ENCODE data around the gene SKIC3. TPM values are rescaled to one million over a fixed set of nuclear protein-coding genes. Genes with fewer than 3 reads are reported as not detected.
A peak's percentile ranks its signal among the peaks of the same experiment; 100 is the strongest.

SKIC3 gene
- polyA plus RNA-seq, 2 of the 4 experiments (the other 2 are of a cell fraction): 34.0 to 91.3 TPM

DNA sequence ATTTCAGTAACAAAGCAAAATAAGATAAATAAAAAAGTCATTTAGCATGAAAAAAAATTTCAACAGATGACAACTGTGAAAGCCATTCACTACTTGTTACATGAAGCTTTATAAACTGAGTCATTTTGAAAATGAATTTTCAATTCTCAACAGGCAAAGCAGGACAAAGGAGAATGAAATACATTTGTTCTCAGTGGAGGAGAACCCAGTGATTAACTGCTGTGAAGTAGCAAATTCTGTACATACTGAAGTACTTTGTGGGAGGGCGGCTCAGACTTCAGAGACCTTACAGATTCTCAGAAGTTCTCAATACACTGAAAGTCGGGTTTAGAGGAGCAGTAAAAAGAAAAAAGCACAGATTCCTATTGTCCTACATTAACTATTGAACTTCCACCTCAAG, 21.7 kb downstream of the SKIC3 start:
- peaks cover 5% of the 10 kb centered on the region; the same call in 1 of the 3 replicates for H3K4me1 ChIP-seq
- TF ChIP-seq PHF8 (IDR thresholded peaks at IDR 0.05; ENCODE audit: borderline replicate concordance, low read depth) (no peak), CBX8 (IDR thresholded peaks at IDR 0.05) (no peak), TP53 (CRISPR knock-in tag; IDR thresholded peaks at IDR 0.05) (no peak), BHLHE40 (IDR thresholded peaks at IDR 0.05; ENCODE audit: low read depth, low read length) (no peak), GATA3 (IDR thresholded peaks at IDR 0.05; ENCODE audit: borderline replicate concordance) (no peak)
- TF ChIP-seq, protein P1, sequence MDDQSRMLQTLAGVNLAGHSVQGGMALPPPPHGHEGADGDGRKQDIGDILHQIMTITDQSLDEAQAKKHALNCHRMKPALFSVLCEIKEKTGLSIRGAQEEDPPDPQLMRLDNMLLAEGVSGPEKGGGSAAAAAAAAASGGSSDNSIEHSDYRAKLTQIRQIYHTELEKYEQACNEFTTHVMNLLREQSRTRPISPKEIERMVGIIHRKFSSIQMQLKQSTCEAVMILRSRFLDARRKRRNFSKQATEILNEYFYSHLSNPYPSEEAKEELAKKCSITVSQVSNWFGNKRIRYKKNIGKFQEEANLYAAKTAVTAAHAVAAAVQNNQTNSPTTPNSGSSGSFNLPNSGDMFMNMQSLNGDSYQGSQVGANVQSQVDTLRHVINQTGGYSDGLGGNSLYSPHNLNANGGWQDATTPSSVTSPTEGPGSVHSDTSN (IDR thresholded peaks at IDR 0.05): no peak
- H3K4me2 ChIP-seq: no peak overlapping the region
- H3K4me3 ChIP-seq: no peak overlapping the region
- no peak for FAIRE-seq
- DNase-seq (ENCODE audit: low read depth in 1 of 2, low spot score in 1 of 2): no peak
- whole genome bisulfite sequencing (ENCODE audit: missing lambda C conversion rate): 85% methylated on average over 2 of the region's 2 CpGs
- ChIA-PET CTCF (no interaction called here), POLR2A (no interaction called here)
- no peak for ATAC-seq
- no peak overlapping the region for H3K27ac ChIP-seq
- H3K9me3 ChIP-seq: no peaks in the 10 kb centered on the region

DNA sequence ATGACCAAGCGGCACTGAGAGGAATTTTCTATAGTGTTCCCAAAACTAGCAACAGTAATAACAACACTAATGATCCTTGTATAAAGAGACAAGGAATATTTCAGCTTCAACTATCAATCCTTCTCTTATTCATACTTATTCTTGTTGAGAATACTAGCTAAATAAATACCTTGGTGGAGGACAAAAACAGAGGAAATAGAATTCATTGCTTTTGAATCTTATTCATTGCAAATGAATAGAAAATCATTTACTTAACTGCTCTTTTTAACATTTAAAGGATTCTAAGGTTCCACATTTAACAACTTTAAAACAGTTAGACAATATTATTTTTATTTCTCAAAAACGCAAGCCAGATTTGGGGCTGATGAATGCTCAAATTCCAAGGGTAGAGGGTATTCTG, 22.4 kb downstream of the SKIC3 start:
- Histone ChIP-seq H3K4me2 (no peak overlapping the region), H3K27ac (no peak overlapping the region), H3K4me3 (no peak overlapping the region), H3K9me3 (no peaks in the 10 kb centered on the region), H3K4me1 (peaks cover 5% of the 10 kb centered on the region; the same call in 1 of the 3 replicates)
- CTCF ChIA-PET: no interaction called here
- ATAC-seq: no peak
- WGBS (ENCODE audit: missing lambda C conversion rate): 95% methylated on average over 2 of the region's 2 CpGs
- no peak for FAIRE-seq
- POLR2A ChIA-PET: no interaction called here
- TF ChIP-seq HOXB5 (CRISPR knock-in tag; IDR thresholded peaks at IDR 0.05) (no peak), CBX8 (IDR thresholded peaks at IDR 0.05) (no peak), EHF (CRISPR knock-in tag; IDR thresholded peaks at IDR 0.05) (no peak), GATA3 (IDR thresholded peaks at IDR 0.05; ENCODE audit: borderline replicate concordance) (no peak), TP53 (CRISPR knock-in tag; IDR thresholded peaks at IDR 0.05) (no peak)
- TF ChIP-seq, protein P2, sequence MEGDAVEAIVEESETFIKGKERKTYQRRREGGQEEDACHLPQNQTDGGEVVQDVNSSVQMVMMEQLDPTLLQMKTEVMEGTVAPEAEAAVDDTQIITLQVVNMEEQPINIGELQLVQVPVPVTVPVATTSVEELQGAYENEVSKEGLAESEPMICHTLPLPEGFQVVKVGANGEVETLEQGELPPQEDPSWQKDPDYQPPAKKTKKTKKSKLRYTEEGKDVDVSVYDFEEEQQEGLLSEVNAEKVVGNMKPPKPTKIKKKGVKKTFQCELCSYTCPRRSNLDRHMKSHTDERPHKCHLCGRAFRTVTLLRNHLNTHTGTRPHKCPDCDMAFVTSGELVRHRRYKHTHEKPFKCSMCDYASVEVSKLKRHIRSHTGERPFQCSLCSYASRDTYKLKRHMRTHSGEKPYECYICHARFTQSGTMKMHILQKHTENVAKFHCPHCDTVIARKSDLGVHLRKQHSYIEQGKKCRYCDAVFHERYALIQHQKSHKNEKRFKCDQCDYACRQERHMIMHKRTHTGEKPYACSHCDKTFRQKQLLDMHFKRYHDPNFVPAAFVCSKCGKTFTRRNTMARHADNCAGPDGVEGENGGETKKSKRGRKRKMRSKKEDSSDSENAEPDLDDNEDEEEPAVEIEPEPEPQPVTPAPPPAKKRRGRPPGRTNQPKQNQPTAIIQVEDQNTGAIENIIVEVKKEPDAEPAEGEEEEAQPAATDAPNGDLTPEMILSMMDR (IDR thresholded peaks at IDR 0.05): no peak
- DNase-seq (ENCODE audit: low read depth in 1 of 2, low spot score in 1 of 2): no peak

DNA sequence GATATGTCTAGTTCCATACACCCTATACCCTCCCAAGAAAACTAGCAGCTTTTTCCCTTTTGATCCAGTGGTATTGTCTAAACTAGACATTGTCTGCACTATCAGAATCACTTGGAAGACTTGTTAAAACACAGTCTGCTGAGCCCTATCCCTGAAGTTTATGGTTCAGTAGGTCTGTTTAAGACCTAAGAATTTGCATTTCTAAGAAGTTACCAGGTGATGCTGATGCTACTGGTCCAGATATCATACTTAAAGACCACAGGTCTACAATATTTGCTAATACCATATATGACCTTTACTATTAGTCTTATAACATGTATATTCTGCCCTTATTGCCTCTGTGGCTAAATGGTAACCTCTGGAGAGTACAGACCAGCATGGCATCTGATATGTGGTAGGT, 23.3 kb downstream of the SKIC3 start:
- H3K4me1 ChIP-seq: peaks cover 5% of the 10 kb centered on the region; the same call in 1 of the 3 replicates
- no peak overlapping the region for H3K27ac ChIP-seq
- TF ChIP-seq ZNF302 (CRISPR knock-in tag; IDR thresholded peaks at IDR 0.05): no peak
- TF ChIP-seq EP300 (IDR thresholded peaks at IDR 0.05): no peak
- no peak for TF ChIP-seq POLR2AphosphoS2 (conservative IDR thresholded peaks at IDR 0.05; ENCODE audit: low read length)
- no peak for TF ChIP-seq PHF8 (IDR thresholded peaks at IDR 0.05; ENCODE audit: borderline replicate concordance, low read depth)
- no peak for TF ChIP-seq JUNB (IDR thresholded peaks at IDR 0.05)
- no peak for TF ChIP-seq HOXB13 (CRISPR knock-in tag; IDR thresholded peaks at IDR 0.05; ENCODE audit: low read depth)
- no peak overlapping the region for H3K4me3 ChIP-seq
- no peak for DNase-seq (ENCODE audit: low read depth in 1 of 2, low spot score in 1 of 2)
- CTCF ChIA-PET: no interaction called here
- no peak for FAIRE-seq
- POLR2A ChIA-PET: no interaction called here
- H3K4me2 ChIP-seq: no peak overlapping the region
- H3K9me3 ChIP-seq: no peaks in the 10 kb centered on the region
- no peak for ATAC-seq

DNA sequence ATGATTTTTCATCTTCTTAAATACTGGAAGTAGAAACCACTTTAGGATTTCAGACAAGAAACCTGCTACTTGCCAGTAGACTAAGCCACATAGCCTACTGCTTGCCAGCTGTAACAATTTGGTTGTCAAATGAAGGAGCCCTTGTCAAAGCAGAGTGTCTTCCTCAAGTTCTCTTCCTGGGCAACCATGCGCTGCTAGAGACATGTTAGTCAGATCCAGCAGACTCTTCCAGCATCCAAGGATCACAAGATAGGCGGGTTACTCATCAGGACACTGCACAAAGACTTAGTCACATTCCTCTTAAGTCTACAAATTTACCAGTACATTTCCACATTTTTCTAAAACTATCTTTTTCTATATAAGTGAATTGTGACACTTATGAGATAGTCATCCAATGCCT, 24.4 kb downstream of the SKIC3 start:
- Histone ChIP-seq H3K4me3 (no peak overlapping the region), H3K9me3 (no peaks in the 10 kb centered on the region), H3K27ac (no peak overlapping the region), H3K4me1 (peaks cover 5% of the 10 kb centered on the region; the same call in 1 of the 3 replicates), H3K4me2 (no peak overlapping the region)
- CTCF ChIA-PET: no interaction called here
- WGBS (ENCODE audit: missing lambda C conversion rate): 87% methylated on average over 2 of the region's 2 CpGs
- no peak for FAIRE-seq
- POLR2A ChIA-PET: no interaction called here
- peak in 1 of 2 experiments; percentile 23 for DNase-seq (ENCODE audit: low read depth in 1 of 2, low spot score in 1 of 2)
- peak; percentile 30 to 59; a peak in 1 of 6 replicates for ATAC-seq
- TF ChIP-seq HOXA7 (CRISPR knock-in tag; IDR thresholded peaks at IDR 0.05) (no peak), CBX8 (IDR thresholded peaks at IDR 0.05) (no peak), EP300 (IDR thresholded peaks at IDR 0.05) (no peak), GATA3 (IDR thresholded peaks at IDR 0.05; ENCODE audit: borderline replicate concordance) (no peak), POLR2A (IDR thresholded peaks at IDR 0.05; ENCODE audit: low read length) (no peak), POLR2AphosphoS2 (conservative IDR thresholded peaks at IDR 0.05; ENCODE audit: low read length) (no peak), EHF (CRISPR knock-in tag; IDR thresholded peaks at IDR 0.05) (no peak), TFCP2L1 (CRISPR knock-in tag; IDR thresholded peaks at IDR 0.05) (no peak)
- TF ChIP-seq, protein P1 (IDR thresholded peaks at IDR 0.05): no peak

All from A549 (cell line).